GM19452 (cell line): Measurements from ENCODE around the gene ARID5A.

Experiments used
- ATAC-seq: cut with Tn5 transposase; IDR thresholded peaks from one replicate; pipeline ENCODE4 v1.9.1; 2021; ENCODE audit not compliant: unreplicated experiment

The ARID5A gene

DNA sequence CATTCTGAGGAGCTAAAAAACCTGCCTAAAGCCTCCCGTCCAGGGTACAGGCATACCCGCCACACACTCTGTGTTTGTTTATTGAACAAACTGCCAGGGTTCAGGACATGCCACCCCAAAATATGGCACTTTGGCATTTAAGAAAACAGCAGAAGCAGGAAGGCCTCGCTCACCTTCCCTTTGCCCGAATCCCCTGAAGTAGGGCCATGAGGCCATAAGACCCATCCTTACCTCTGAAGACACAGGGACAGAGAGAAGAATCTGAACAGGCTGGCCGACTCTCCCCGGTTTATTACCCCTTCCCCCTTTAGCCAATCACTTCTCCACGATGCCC lies 29.7 kb upstream of the ARID5A start:
- no peak for ATAC-seq

DNA sequence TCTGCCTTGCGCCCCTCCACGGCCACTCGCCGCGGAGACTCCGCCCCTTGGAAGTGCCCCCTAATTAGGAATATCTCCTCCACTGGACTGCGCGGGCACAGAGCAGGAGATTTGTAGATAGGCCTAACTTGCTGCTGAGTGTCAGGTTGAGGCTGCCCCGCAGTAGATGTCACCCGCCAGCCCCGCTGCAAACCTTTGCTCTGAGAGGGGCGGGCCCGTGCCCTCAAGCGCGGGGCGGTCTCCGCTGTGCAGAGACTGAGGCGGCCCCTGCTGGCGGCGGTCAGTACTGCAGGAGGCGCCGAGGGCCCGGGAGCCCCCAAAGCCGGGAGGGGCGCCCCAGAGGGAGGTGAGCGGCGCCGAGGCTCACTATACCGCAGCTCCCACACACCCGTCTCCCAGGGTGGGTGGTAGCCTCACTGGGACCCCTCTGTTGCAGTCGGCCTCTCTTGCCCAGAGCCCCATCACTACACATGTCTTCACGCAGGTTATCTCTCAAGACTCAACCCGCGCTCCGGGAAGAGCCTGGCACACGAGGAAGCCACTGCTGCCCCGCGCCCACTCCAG lies 28.5 kb upstream of the ARID5A start:
- ATAC-seq: peak; percentile 61

DNA sequence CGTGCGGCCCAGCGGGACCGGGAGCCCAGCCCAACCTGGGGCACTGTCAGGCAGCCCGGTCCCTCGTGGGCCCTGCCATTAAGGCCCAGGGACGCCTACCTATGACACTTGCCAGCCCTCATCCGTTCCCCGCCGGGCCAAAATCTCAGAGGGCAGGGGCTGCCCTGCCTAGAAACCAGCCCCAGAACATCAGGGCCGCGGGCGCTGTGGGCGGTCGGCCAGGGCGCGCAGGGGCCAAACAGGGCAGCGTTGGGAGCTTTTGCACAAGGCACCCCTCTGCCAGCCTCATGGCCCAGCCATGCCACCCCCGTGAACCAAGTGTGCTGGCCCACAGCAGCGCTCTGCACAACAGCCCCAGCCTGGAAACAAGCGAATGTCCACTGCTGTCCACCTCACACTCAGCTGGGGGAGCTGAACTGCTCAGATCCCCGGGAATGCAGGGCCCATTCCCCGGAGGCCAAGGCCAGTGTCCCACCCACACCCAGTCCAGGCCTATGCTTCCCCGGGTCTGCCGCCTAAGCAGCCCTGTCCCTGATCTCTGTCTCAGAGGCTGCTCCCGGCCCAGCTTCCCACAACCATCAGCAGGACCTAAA lies 27.9 kb upstream of the ARID5A start:
- ATAC-seq: no peak

DNA sequence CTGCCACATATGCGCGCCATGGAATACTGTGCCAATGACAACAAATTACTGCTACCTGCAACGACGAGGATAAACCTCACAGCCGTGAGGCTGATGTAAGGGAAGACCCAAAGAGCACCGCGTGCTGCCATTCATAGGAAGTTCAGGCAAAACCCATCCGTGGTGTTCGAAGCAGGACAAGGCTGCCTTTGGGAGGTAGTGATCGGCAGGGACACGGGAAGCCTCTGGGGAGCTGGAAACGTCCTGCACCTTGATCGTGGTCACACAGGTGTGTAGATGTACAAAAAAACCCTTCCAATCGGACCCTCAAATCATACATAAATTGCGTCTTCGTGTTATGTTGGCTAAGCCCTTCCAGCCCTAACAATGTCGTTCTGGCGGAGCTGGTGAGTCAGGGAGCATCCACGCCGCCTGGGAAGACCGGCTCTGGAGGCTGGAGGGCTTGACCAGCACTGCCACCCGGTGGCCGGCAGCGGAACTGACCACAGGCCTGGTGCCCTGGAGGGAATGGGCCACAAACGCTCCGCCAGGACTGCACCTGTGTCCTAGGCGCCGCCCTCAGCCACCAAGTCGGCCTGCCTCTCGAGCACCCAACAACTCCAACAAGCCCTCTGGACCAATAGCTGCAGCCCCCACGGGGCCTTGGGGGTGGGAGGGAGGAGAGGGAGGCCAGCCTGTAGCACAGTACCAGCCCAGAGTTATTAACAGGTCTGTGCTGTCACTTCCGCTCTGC lies 27.3 kb upstream of the ARID5A start:
- peak; percentile 69 for ATAC-seq

DNA sequence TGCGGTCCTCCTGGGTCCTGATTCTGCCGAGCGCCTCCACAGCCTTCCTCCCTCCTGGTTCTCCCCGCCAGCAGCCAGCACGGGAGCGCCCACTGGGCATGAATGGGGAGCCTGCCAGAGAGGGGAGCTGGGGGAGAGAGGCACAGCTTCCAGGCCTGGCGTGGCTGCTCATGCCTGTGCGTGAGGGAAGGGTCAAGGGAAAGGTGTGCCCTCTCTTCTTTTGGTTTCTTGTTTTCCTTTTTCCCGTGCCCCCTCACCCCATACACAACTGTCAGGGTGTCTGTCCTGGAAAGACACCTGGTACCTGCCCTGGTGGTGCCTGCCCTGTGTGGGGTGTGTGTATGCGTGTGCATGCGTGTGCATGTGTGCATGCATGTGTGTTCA lies 26.7 kb upstream of the ARID5A start:
- no peak for ATAC-seq

DNA sequence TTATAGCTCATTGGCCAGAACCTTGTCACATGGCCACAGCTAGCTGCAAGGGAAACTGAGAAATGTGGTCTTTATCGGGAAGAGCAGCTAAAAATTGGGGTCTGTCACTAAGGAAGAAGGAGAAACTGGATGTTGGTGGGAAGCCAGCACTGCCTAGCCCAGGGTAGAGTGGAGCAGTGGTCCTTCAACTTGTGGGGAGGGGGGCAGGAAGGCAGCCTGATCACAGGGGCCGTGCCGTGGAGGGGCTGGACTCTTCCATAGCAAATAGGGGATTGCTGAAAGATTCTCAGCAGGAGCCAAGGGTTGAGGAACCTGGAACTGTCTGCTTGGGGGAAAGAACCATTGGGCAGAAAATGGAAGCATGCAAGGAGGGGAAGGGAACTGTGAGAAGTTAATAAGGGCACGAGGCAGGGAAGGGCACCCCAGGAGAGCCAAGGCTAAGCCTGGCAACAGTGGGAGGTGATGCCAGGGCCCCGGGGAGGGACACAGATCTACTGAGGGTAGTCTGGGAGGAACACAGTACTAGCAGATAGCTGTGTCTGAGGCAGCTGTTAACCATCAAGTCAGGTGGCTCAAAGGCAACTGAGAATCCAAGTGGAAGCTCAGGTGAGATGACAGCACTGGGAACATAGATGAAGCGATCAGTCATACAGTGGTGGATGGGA lies 25.5 kb upstream of the ARID5A start:
- no peak for ATAC-seq

DNA sequence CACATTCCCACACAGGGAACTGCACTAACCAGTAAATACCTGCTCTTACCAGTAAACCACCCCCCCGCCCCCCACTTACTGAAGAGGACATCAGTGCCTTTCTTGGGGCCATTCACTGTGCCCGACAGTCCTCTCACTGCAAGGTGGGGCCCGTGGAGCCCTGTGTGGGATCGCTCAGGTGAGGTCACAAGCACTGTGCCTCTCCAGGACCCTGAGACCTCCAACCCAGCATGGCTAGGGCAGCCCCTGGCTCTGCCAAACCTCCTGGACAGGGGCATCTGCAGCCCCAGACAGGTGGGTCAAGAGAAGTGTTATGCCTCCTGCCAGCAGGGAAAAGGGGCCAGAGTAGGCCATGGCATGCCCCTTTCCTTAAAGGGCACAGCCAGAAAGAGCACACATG lies 24.7 kb upstream of the ARID5A start:
- ATAC-seq: no peak

DNA sequence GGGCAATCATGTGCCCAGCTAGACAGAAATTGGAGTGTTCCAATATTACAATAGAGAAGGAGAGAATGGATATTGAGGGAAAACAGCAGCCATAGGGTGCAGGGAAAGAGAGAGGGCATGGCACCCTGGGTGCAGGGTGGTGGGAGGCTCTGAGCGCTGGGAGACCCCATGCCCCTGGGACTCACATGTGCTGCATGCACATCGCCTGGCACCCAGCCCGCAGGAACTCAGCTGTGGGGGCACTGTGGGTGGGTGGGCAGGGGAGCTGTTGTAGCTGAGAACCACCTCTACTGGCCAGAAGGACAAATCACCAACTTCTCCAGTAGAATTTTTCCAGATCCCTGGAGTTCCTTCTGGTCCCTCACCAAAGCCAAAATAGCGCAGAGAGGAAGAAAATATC lies 24.2 kb upstream of the ARID5A start:
- ATAC-seq: no peak

DNA sequence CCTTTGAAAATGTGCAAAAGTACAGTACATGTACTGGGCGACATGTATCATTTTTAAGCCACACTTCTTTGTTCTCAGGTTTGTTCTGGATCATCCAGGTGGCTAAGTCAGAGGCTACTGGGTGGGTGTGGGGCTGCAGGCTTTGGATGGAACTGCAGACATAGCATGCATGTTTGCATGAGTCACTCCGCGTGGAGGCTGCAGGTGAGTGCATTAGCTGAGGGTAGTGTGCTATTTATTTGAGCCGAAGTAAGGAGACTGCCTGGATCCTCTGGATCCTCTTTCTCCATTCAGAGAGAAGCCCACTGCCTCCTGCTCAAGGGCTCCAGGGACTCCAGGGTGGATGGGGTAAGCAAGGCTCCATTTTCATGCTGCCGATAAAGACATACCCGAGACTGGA lies 22.0 kb upstream of the ARID5A start:
- no peak for ATAC-seq

DNA sequence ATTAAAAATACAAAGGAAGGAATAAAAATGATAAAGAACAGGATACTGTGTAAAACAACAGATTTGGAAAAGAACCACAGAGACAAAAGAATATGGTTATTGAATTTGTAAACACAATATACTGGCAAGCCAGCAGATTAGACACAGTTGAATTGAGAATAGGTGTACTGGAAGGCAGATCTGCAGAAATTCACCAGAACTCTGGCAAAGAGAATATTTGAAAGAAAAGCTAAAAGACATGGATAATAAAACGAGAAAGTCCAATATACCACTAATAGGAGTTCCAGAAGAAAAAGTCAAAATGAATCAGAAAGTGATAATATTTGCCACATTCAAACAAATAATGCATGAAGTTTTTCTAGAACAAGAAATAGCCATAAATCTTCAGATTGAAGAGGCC lies 19.5 kb upstream of the ARID5A start:
- ATAC-seq: no peak

DNA sequence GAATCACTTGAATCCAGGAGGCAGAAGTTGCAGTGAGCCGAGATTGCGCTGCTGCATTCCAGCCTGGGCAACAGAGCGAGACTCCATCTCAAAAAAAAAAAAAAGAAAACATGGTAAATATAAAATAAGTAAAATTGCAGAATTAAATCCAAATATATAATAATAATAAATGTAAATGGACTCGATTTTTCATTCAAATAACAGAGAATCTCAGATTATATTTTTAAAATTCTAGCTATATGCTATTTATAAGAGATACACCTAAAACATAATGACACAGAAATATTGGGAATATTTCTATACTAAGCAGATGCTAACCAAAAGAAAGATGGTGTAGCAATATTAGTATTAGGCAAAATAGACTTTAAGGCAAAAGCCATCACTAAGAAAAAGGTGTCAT lies 16.3 kb upstream of the ARID5A start:
- no peak for ATAC-seq

DNA sequence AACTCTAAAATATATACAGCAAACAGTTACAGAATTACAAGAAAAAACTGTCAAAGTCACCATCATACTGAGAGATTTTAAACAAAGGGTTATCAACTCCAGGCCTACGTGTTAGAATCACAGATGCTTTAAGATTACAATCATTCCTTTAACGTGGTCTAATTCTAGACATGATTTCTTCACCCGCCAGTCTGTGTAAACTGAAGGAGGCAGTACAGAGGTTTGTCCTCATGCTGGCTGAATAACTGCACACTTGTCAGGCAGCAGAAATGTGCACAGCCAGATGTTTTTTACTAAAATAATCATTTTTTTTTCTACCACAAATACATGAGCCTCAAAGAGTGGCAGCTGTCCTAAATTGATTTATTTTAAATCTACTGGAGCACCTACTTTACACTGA lies 15.9 kb upstream of the ARID5A start:
- no peak for ATAC-seq

DNA sequence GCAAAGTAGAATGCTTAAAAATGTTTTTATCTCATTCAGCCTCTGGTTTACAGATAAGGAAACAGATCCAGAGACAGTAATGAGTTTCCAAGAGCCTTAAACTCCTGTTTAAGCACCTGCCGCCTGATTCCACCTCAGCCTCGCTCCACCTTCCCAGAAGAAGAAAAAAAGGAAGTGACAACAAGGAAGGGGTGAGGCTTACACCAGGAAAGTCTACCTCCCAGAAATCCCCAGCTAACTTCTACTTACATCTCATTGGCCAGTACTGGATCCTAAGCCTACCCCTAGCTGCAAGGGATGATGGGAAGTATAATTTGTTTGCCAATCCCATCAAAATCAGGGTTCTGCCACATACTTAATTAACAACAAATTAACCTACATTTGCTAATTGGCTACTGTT lies 15.3 kb upstream of the ARID5A start:
- ATAC-seq: no peak

DNA sequence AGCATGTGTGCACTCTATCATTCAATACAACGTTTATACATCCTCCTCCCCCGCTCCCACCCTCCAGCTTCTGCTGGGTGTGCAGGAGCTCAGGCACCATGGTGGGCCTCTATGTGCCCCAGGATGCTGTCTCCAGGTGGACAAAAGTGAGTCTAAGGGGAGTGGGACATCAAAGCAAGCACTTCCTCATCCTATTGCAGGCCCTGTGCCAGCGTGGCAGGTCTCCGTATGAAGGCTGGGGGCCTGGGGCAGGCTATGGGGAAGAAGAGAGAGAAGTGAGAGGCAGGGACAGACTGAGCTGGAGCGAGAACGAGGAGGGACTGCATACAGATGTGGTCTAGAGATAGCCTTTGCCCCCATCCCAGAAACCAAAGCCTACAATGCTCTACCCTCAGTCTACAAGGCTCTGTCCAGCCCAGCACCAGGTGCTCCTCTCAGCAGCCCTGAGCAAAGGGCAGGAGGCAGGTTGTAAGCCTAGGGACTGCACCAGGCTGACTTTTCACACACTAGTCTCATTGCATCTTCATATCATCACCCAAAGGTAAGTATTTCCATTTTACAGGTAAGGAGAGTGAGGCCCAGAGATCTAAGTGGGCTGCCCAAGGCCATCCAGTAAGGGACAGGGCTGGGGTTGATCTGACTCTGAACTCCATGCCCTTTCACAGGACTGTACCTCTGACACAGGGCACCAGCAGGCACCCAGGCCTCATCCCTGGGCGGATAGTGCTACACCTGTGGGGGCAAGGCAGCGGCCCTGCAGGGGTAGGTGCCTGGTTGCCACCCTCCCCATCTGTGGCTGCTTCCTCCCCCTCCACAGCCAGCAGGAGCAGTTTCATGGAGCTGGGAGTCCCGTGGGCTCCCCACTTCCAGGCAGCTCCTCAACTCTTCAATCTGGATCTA lies 14.0 kb upstream of the ARID5A start:
- ATAC-seq: no peak

DNA sequence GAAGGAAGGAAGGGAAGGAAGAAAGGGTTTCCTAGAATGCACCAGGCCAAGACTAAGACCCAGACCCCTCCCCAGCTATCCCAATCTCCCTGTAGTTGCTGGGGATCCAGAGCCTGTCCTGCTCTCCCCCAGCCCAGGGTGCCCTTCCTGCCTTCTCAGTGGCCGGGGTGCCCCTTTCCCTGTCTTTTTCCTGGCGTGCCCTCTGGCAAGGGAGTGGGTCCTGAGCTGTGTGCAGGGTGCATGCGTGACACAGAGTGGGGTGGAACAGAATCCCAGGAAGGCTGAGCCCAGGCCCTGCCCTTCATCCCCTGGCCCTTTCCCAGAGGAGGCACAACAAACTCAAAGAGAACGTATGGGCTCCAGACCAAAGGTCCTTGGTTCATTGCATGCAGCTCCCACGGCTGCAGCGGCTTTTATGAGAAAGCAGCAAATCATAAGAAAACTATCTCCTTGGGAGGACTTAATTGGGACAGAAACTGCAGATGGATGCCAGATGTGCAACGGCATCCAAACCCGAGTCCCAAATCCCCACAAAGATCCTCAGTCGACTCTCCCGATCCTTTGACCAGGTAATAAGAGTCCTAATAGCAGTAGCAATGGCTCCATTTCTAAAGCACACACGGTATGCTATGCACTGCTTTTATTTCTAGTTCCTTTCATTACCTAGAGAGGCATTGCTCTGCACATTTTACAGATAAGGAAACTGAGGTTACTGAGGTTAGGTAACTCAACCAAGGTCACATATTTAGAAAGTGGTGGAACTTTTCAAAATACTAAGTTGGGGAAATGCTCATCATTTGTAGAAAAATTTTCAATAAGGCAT lies 12.7 kb upstream of the ARID5A start:
- ATAC-seq: no peak

DNA sequence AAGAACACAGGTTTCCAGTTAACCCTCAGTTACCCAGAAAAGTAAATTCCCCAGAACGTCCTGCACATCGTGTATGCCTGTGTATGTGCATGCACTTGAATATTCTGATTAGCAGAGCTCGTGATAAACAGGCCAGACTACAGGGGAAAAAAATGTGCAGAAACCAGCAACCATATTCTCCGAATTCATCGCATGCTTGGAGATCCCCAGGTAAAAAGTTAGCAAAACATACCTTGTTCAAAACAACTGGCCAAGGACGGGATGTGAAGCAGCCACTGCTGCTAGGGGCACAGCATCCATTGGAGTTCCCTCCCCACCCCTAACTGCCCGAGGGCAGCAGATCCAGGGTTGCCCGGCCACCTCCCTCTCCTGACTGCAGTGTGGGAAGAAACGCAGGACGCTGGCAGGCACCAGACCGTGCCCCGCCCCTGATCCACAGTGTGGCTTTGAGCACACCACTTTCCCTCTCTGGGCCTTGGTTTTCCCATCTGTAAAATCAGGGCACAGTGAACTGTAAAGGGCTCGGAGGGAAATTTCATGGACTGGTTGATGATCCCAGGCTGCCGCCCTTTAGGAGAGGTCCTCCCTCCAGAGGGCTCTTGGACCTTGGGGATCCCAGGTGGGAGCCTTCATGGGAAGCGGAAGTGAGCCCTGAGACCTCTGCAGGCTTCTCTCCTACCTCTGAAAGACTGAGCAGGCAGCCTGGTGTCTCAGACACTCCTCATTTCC lies 11.9 kb upstream of the ARID5A start:
- ATAC-seq: no peak

DNA sequence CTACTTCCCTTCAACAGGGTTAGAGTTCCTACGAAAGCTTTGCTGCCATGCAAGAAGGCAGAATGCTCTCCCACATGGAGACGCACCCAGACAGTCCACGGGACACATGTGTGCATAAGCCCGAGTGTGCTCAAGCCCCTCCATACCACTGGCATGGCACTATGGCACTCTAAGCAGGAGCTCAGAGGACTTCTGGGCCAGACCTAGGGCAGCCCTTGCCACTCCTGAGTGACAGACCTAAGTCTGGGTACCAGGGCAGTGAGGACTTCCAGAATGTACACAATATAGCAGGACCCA lies 11.4 kb upstream of the ARID5A start:
- no peak for ATAC-seq

DNA sequence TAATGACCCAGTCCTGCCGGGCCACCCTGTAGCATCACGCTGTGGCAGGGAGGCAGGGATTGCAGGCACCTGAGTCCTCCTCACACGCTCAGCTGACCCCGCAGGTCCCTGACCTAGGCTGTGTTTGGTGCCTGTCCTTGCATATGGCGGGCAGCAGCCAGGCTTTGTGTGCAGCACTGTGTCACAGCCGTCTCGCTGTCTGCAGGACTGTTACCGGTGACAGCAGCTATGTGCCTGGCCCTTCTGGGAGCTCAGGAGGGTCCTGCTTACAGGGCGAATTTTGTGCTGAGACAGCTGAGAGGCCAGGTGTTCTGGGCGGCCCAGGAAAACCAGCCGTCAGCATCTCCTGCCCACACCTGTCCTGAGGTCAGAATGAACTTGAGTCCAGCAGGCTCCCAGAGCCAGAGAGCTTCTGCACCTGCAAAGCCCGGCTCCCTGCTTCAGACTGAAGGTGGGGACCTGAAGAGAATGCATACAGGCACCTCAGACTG lies 10.4 kb upstream of the ARID5A start:
- no peak for ATAC-seq

DNA sequence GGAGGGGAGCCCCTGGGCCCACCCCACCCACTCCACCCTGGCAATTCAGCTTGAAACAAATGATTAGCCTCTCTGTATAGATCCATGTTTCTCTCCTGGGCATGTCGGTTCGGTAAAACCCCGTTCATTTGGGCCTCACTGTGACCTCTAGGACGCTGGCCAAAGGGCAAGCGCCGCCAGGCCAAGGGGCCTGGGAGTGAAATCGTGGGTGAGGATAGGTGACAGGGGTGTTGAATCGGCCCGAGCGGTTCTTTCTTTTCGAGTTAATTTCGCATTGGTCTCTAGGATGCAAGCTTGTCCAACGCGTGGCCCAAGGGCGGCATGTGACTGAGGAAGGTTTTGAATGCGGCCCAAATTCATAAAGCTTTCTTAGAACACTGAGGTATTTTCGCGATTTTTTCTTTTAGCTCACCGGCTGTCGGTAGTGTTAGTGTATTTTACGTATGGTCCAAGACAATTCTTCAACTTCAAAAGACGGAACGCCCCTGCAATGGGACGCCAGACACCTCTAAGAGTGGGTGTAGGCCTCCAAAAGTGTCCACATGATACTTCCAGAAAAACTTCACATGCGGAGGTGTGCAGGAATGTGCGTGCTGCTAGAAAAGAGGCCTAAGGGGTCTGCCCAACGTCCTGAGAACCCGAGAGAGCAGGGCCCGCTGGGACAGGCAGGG lies 9.8 kb upstream of the ARID5A start:
- ATAC-seq: no peak
